Measurements from ENCODE around the gene PDCD1.

PDCD1 gene

DNA sequence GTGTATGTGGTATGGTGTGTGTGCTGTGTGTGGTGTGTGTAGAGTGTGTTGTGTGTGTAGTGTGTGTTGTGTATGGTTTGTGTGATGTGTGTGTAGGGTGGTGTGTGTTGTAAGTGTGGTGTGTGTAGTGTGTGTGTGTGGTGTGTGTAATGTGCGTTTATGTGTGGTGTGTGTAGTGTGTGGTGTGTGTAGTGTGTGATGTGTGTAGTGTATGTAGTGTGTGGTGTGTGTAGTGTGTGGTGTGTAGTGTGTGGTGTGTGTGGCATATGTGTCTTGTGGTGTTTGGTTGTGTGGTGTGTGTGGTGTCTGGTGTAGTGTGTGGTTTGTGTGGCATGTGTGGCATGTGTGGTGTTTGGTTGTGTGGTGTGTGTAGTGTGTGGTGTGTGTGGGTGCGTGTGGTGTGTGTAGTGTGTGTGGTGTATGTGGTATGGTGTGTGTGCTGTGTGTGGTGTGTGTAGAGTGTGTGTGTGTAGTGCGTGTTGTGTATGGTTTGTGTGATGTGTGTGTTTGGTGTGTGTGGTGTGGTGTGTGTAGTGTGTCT is 6.8 kb upstream of the PDCD1 start:
- no peak for DNase-seq

- DNase-seq, result no peak
Observed at GRCh38 chr2:241864850-241865213, 6.1 kb upstream of the PDCD1 start.

DNA sequence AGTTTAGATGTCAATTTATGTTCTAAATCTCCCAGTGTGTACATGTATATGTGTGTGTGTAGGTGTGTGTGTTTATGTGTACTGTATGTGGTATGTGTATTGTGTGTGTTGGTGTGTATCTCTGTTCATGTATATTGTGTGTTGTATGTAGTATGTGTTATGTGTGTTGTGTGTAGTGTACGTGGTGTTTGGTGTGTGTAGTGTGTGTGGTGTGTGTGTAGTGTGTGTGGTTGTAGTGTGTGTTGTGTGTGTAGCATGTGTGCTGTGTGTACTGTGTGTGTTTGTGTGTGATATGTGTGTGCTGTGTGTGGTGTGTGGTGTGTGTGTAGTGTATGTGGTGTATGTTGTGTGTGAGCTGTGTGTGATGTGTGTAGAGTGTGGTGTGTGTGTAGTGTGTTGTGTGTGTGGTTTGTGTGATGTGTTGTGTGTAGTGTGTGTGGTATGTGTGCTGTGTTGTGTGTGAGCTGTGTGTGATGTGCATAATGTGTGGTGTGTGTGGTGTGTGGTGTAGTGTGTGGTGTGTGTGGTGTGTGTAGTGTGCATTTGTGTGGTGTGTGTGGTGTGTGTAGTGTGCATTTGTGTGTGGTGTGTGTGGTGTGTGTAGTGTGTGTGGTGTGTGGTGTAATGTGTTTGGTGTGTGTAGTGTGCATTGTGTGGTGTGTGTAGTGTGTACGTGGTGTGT is 5.6 kb upstream of the PDCD1 start:
- DNase-seq, result no peak

DNA sequence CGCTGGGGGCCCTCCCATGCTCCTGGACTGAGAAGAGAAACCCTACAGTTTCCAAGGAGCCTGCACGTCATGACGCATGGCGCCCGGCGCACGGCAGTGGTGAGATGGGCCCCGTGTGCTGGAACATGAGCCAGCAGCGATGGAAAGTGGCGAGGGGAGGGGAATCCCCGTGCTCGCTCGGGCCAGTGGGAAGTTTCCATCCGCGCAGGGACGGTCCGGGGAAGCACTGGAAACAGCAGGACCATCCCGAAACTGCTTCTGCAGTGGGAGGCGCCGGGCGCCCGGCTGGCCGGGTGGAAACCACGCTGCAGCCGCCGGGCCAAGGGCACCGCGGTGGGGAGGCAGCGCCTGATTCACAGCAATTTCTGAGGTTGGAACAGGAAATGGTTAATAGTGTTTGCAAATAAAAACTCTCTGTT is 4.9 kb upstream of the PDCD1 start:
- DNase-seq, result peak; percentile 54 to 80 (median 64)

DNA sequence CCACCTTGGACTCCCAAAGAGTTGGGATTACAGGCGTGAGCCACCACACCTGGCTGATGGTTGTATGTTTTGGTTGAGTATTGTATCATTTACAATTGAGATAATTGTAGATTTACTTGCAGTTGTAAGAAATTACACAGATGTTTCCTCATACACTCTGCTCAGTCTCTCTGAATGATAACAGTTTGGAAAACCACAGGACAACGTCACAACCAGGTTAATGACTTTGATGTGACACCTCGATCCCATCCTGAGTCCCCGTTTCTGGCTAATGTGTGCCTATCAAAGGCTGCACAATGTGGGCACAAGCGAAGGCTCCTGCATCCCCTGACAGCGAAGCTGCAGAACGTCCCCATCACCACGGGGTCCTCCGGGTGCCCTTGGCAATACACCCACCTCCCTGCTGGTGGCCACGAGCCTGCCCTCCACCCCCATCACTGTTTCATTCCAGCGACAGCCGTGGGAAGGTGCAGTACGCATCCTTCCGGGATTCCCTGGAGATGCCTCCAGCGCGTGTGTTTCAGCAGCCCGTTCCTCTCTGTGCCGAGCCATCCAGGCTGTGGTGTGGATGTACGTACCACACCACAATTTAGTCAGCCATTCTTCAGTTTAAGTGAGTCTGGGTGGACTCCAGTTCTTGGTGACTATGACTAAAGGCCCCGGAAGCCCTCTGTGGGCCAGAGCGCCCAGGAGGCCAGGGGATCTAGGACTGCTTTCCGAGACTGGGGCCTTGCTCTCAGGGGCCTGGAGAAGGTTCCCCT is 4.3 kb upstream of the PDCD1 start:
- DNase-seq, result no peak

DNA sequence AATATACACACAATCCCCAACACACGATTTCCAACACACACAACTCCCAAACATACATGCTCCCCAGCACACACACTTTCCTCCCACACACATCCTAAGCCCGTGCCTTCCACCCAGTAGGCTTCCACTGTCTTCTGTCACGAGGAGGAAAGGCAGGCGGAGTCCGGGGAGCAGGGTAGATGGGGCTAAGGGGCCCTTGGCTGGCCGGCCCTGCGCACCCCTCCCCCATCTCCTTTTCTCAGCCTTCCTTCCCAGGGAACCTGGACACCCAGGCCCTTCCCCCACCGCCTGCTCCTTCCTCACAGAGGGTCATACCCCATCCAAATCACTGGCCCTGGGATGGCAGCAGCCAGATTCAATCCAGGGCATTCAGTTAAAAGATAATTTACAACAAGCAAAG is 3.4 kb upstream of the PDCD1 start:
- no peak for DNase-seq

DNA sequence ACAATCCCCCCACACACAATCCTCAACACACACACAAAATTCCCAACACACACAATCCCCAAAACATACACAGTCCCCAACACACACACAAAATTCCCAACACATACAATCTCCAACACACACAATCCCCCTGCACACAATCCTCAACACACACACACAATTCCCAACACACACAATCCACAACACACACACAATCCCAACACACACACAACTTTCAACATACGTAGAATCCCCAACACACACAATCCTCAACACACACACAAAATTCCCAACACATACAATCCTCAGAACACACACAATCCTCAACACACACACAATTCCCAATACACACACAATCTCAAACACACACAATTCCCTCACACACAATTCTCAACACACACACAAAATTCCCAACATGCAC is 2.6 kb upstream of the PDCD1 start:
- DNase-seq, result no peak

- peak in 2 of 4 experiments; percentile 33 to 35 for DNase-seq
Observed at GRCh38 chr2:241860184-241861078, 1.7 kb upstream of the PDCD1 start.

DNA sequence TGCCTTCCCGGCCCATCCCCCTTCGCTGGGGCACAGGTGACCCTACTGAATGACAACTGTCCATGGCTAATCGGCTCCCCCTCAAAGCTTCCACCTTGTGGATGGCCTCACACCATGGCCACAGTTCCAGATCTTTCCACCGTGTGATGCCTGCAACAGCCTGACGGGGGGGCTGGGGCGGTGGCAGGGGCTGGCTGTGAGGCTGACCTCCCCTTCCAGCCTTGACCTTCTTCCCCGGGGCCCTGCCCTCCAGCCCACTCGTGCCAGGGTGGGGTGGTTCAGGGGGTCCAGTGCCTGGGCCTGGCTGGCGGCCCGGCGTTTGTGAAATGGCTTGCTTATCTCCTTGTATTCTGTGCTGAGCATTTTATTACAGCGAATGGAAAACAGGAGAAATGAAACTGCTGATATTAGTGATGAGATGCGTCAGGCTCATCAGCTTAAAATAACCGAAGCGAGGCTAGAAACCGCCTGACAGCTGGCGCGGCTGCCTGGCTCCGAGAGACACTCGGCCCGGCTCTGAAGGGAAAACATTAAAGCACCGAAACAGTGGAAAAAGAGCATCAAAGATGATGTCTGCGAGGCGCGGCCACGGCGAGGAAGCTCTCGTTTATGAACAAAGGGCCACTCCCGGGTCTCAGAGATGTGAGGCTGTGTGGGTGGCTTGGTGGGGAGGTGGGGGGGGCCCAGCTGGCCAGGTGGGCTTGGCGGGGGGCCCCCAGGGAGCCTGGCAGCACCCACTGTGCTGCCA is 916 bp upstream of the PDCD1 start:
- peak; percentile 72 to 84 (median 82) for DNase-seq

GRCh38 chr2:241859017-241859435 is 332 bp upstream of the PDCD1 start:
- DNase-seq, result peak in 1 of 4 experiments; percentile 5

DNA sequence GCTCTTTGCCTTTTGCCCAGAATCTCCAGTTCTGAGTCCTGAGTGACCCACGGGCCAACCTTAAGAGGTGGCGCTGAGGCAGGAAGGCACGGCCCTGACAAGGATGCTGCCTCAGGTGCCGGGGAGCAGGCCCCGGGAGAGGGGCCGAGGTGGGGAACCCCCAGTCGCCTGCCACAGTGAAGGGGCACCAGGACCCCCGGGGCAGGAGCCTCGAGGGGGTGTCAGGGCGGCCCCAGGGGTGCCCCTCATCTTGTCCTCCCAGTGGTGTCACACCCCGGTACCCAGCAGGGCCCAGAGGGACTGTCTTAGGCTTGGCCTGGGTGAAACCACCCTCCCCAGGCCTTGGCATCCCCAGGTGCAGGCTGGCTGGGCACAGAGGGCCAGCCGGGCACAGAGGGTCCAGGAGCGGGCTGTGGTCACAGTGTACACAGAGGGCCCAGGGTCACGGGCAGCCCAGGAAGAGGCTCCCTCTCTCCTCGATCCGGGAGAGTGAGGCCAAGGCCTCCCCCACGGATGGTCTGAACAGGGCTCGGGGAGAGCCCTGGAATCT is 1.0 kb downstream of the PDCD1 start:
- DNase-seq, result no peak

DNA sequence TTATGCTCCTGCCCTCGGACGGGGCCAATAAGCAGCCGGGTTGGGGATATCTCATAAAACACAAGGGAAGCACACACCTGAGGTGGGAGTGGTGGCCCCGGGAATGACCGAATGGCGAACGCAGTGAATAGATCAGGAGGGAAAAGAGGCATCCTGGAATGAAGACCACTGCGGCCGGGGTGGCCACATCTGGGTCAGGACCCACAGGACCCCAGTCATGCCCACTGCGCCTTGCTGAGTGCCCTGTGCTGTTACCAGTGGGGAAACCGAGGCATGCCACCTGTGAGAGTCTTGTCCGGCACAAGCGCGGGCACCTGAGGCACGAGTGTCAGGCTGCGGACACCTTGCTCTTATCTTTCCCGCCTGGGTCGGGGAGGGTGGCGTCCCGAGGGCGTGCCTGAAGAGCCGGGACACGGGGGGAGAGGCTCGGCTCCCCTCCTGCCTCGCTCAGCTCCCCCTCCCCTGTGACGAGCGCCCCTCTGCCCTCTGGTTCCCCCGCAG is 1.6 kb downstream of the PDCD1 start:
- DNase-seq, result no peak

- no peak for DNase-seq
Observed at GRCh38 chr2:241855888-241856422, 2.7 kb downstream of the PDCD1 start.

DNA sequence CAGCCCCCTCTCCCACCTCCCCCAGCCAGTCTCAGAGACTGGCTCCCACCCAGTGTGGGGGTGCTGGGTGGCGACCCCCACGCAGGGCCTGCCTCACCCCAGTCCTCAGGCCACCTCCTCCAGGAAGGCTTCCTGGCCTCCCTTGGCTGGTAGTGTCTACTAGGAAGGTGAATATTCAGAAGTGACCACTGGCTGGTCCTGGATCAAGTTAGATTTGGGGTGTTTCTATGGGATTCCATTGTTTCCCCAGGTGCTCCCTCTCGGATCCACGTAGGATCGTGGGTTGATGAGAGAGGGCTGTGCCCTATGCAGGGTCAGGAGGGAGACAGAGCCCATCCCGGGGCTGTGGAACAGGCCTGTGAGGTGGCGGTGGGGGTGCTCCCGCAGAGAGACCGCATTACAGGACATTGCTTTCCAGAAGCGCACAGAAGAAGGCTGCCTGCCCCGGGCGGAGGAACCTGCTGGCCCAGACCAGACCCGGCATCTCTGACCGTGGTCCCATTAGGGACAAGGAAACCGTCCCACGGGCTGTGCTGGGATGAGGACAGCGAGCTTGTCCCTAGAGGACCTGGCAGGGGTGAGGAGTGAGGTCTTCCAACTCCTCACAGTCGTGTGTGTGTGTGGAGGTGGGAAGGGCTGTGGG is 3.3 kb downstream of the PDCD1 start:
- no peak for DNase-seq

DNA sequence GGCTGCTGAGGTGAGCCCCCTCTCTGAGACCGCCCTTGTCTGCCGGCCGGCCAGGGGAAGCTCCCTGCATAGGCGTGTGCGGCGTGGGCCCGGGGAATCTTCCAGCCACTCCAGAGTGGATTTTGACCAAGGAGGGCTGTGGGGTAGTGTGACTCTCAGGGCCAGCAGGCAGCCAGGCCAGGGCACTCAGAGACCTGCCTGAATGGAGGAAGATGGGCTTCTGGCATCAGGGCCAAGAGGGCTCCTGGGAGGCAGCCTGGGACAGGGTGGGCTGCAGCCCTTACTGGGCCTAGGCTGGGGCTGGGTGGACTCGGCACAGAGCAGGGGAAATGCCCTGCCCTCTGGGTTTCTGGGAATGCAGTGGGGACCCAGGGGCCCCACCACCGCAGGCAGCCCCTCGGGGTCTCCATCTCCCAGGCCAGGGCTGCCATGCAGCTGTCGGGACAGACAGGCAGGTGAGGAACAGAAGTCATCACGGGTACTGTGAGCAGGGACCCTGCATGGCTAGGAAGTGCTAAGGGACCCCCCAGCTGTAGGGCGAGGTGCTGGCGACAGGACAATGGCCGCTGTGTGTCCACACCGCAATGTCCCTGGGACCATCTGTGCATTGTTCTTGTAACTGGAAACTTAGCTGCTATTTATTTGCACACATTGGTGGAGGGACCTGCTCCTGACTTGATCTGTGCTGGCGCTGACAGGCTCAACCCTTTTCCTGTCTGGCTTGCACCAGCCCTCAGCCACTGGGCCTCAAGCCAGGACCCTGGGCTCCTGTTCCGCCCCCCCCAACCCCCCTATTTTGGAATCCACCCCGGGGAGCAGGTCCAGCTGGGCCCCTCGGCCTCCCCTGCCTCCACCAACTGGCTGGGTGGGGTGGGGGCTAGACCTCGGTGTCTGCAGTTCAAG is 4.1 kb downstream of the PDCD1 start:
- DNase-seq, result no peak

- peak; percentile 59 to 80 (median 70) for DNase-seq
Observed at GRCh38 chr2:241853651-241854341, 4.9 kb downstream of the PDCD1 start.

DNA sequence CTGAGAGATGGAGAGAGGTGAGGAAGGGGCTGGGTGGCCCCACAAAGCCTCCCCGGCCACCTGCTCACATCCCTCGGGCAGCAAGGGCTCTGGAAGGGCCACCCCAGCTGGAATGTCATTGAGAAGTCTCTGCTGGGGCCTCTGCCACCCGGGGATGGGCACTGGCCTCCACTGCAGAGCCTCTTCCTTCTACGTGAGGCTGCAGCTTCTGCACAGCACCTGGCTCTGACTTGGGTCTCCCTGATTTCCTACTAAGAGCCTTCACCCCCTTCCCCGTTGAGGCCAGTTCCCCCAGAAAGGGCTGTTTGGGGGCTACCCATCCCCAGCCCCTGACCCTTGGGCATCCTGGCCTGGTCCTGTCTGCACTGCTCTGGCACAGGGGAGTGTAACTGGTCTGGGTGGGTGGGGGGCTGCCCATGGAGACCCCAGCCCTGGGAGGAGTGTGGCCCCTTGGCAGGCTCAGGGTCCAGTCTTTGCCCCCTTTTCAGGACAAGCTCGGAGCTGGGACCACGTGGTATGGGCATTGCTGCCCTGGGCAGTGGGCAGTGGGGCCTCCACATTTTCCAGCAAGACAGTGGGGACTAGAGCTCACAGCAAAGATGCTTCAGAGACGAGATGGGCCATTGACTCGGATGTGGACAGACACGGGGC is 5.6 kb downstream of the PDCD1 start:
- no peak for DNase-seq

All from suppressor macrophage (primary cell).